SK-N-SH treated with all-trans-retinoic acid at 6 μM for 48 hours (cell line): ENCODE results near the gene ZNF350.

Experiments
- ARNTL ChIP-seq: fragments of 450-650 bp; formaldehyde crosslinking; IDR thresholded peaks from 2 replicates; pipeline ENCODE4 v1.5.0; 2020; ENCODE audit warnings: low read depth, mild to moderate bottlenecking, moderate library complexity, borderline replicate concordance
- BACH2 ChIP-seq: fragments of 250-450 bp; sonication (Bioruptor Pico); IDR thresholded peaks from 2 replicates; pipeline ENCODE4 v1.9.0; 2021; ENCODE audit warnings: mild to moderate bottlenecking, borderline replicate concordance
- CREB5 ChIP-seq: fragments of 250-450 bp; sonication (Bioruptor Pico); IDR thresholded peaks from 2 replicates; pipeline ENCODE4 v1.5.1; 2020; ENCODE audit warnings: low read depth, mild to moderate bottlenecking, moderate library complexity
- ESRRG ChIP-seq: fragments of 250-450 bp; sonication (Bioruptor Pico); IDR thresholded peaks from 2 replicates; pipeline ENCODE4 v1.6.1; 2021; ENCODE audit warnings: mild to moderate bottlenecking
- GLIS3 ChIP-seq: fragments of 250-450 bp; sonication (Bioruptor Pico); IDR thresholded peaks from 2 replicates; pipeline ENCODE4 v1.5.0; 2020; ENCODE audit warnings: mild to moderate bottlenecking, moderate library complexity
- PATZ1 ChIP-seq: fragments of 250-450 bp; sonication (Bioruptor Pico); IDR thresholded peaks from 2 replicates; pipeline ENCODE4 v1.8.0; 2020; ENCODE audit warnings: mild to moderate bottlenecking, moderate library complexity, borderline replicate concordance
- POU6F1 ChIP-seq: fragments of 250-450 bp; sonication (Bioruptor Pico); IDR thresholded peaks from 2 replicates; pipeline ENCODE4 v1.8.0; 2021; ENCODE audit warnings: low read depth, mild to moderate bottlenecking, moderate library complexity, borderline replicate concordance
- PPARA ChIP-seq: fragments of 250-450 bp; sonication (Bioruptor Pico); IDR thresholded peaks from 2 replicates; pipeline ENCODE4 v1.5.0; 2020; ENCODE audit warnings: mild to moderate bottlenecking, borderline replicate concordance
- RARB ChIP-seq: fragments of 250-450 bp; sonication (Bioruptor Pico); IDR thresholded peaks from 2 replicates; pipeline ENCODE4 v1.8.0; 2021; ENCODE audit warnings: mild to moderate bottlenecking, moderate library complexity
- SNAI2 ChIP-seq: fragments of 250-450 bp; sonication (Bioruptor Pico); IDR thresholded peaks from 2 replicates; pipeline ENCODE4 v1.5.0; 2020; ENCODE audit warnings: mild to moderate bottlenecking, moderate library complexity
- TCF4 ChIP-seq: fragments of 250-450 bp; sonication (Bioruptor Pico); IDR thresholded peaks from 2 replicates; pipeline ENCODE4 v1.8.0; 2021; ENCODE audit warnings: mild to moderate bottlenecking, moderate library complexity, borderline replicate concordance
- TOX ChIP-seq: fragments of 250-450 bp; sonication (Bioruptor Pico); IDR thresholded peaks from 2 replicates; pipeline ENCODE4 v1.8.0; 2021; ENCODE audit warnings: mild to moderate bottlenecking, moderate library complexity, borderline replicate concordance
- ZC3H10 ChIP-seq: fragments of 250-450 bp; sonication (Bioruptor Pico); IDR thresholded peaks from 2 replicates; pipeline ENCODE4 v1.5.1; 2021; ENCODE audit warnings: mild to moderate bottlenecking, moderate library complexity
- ZNF8 ChIP-seq: fragments of 450-650 bp; formaldehyde crosslinking; IDR thresholded peaks from 2 replicates; pipeline ENCODE4 v1.5.0; 2020; ENCODE audit warnings: mild to moderate bottlenecking, moderate library complexity

- TF ChIP-seq PATZ1 (CRISPR knock-in tag) (no peak), TOX (no peak), ZNF8 (no peak), ARNTL (no peak), RARB (CRISPR knock-in tag) (no peak), BACH2 (CRISPR knock-in tag) (no peak), TCF4 (CRISPR knock-in tag) (no peak), ZC3H10 (no peak), POU6F1 (no peak), SNAI2 (CRISPR knock-in tag) (no peak), ESRRG (CRISPR knock-in tag) (no peak), CREB5 (CRISPR knock-in tag) (no peak), GLIS3 (no peak), PPARA (CRISPR knock-in tag) (no peak)
Observed at GRCh38 chr19:51944798-51945552, 41.7 kb downstream of the ZNF350 start.
